B cell (primary cell): ENCODE data around the gene SF3B5. TPM values are rescaled to one million over a fixed set of nuclear protein-coding genes. Genes with fewer than 3 reads are reported as not detected.

Source experiments
- ATAC-seq: fragments of 200-7000 bp; cut with Tn5 transposase; one replicate; pipeline ENCODE4 v1.10.0; 2021; ENCODE audit warnings: low read depth, mild to moderate bottlenecking, moderate number of reproducible peaks, moderate library complexity
- CTCF ChIA-PET: fragments of 350-600 bp; sonication (Branson Sonifier 250); formaldehyde crosslinking; loops from one replicate; lab custom pipeline; 2021; ENCODE audit warnings: antibody characterized with exemption, inconsistent platforms; lab: Charles Lee
- POLR2A ChIA-PET: fragments of 350-600 bp; sonication (Branson Sonifier 250); formaldehyde crosslinking; loops from one replicate; lab custom pipeline; 2021; ENCODE audit warnings: antibody characterized with exemption; lab: Charles Lee
- DNase-seq: peaks from one replicate; pipeline ENCODE4 v3.0.0; 2013
- H2AFZ ChIP-seq: 2 replicates; pipeline ENCODE4 v1.6.1; 2012; ENCODE audit warnings: mild to moderate bottlenecking, low read depth, low read length; ENCODE audit not compliant: insufficient read depth, poor library complexity, severe bottlenecking
- H3K27ac ChIP-seq, 2 donors: 1 replicate in 1 of 2; 2 replicates in 1 of 2; pipeline ENCODE4 v1.5.1; 2012 to 2013; ENCODE audit warnings: low read length in 2 of 2, mild to moderate bottlenecking in 2 of 2, moderate library complexity in 1 of 2
- H3K27me3 ChIP-seq, 4 experiments: fragments of 200-600 bp in 1 of 4; sonication (generic) in 1 of 4; replicated peaks in 1 of 4; 1 replicate in 2 of 4; 2 replicates in 2 of 4; pipeline versions ENCODE4 v1.6.1 to v1.7.0; 2013 to 2016; ENCODE audit warnings: low read length in 3 of 4, mild to moderate bottlenecking in 2 of 4, mixed read lengths in 1 of 4, moderate library complexity in 1 of 4; ENCODE audit not compliant: insufficient read depth in 4 of 4, control insufficient read depth in 3 of 4; ENCODE audit errors: control extremely low read depth in 1 of 4
- H3K36me3 ChIP-seq, 2 experiments: replicated peaks in 1 of 2; 1 replicate in 1 of 2; 2 replicates in 1 of 2; pipeline versions ENCODE4 v1.6.1 to v1.7.1; 2013; ENCODE audit warnings: low read length in 1 of 2; ENCODE audit not compliant: insufficient read depth in 2 of 2, control insufficient read depth in 1 of 2; ENCODE audit errors: control extremely low read depth in 1 of 2, extremely low read depth in 1 of 2
- H3K4me1 ChIP-seq, 2 donors: fragments of 200-600 bp in 1 of 2; sonication (generic) in 1 of 2; 1 replicate in 1 of 2; 2 replicates in 1 of 2; pipeline versions ENCODE4 v1.5.1 to v1.6.1; 2013 to 2017; ENCODE audit warnings: low read length in 2 of 2; ENCODE audit not compliant: control insufficient read depth in 2 of 2, insufficient read depth in 2 of 2
- H3K4me2 ChIP-seq: replicated peaks from 2 replicates; pipeline ENCODE3; 2012; ENCODE audit warnings: mild to moderate bottlenecking, low read depth, low read length; ENCODE audit not compliant: poor library complexity, severe bottlenecking
- H3K4me3 ChIP-seq, 5 experiments: fragments of 200-600 bp in 1 of 5; sonication (generic) in 1 of 5; 1 replicate in 3 of 5; 2 replicates in 2 of 5; pipeline versions ENCODE4 v1.5.1 to v1.7.0; 2011 to 2016; ENCODE audit warnings: low read length in 4 of 5, mild to moderate bottlenecking in 4 of 5, low read depth in 2 of 5, control low read depth in 1 of 5, moderate library complexity in 1 of 5; ENCODE audit not compliant: insufficient read depth in 1 of 5; ENCODE audit errors: control extremely low read depth in 1 of 5, extremely low read depth in 1 of 5
- H3K79me2 ChIP-seq: fragments of 200-600 bp; sonication (generic); one replicate; pipeline ENCODE4 v1.6.0; 2016; ENCODE audit warnings: low read length; ENCODE audit not compliant: control insufficient read depth, insufficient read depth
- H3K9ac ChIP-seq: fragments of 200-600 bp; sonication (generic); 2 replicates; pipeline ENCODE4 v1.6.1; 2017; ENCODE audit warnings: mild to moderate bottlenecking, low read length, moderate library complexity
- H3K9me3 ChIP-seq, 3 donors: one replicate each; pipeline versions ENCODE4 v1.6.1 to v1.7.1; 2013; ENCODE audit warnings: low read length in 2 of 3; ENCODE audit not compliant: control insufficient read depth in 2 of 3, insufficient read depth in 1 of 3; ENCODE audit errors: control extremely low read depth in 1 of 3
- H4K20me1 ChIP-seq: 2 replicates; pipeline ENCODE4 v1.6.0; 2012; ENCODE audit warnings: mild to moderate bottlenecking, low read length; ENCODE audit not compliant: insufficient read depth, control insufficient read depth, poor library complexity, severe bottlenecking
- H3K27ac Mint-ChIP-seq: one replicate; pipeline ENCODE4 v1.8.0; 2021; ENCODE audit warnings: mixed read lengths
- H3K27me3 Mint-ChIP-seq: one replicate; pipeline ENCODE4 v1.8.0; 2021; ENCODE audit warnings: mixed read lengths
- H3K4me1 Mint-ChIP-seq: one replicate; pipeline ENCODE4 v1.8.0; 2021; ENCODE audit warnings: mixed read lengths
- H3K4me3 Mint-ChIP-seq: one replicate; pipeline ENCODE4 v1.8.0; 2021; ENCODE audit warnings: mixed read lengths
- H3K9me3 Mint-ChIP-seq: one replicate; pipeline ENCODE4 v1.8.0; 2022; ENCODE audit warnings: mixed read lengths; ENCODE audit not compliant: insufficient read depth
- EZH2 ChIP-seq: IDR thresholded peaks from 2 replicates; pipeline ENCODE4 v1.6.1; 2012; ENCODE audit warnings: borderline replicate concordance, low read depth, mild to moderate bottlenecking, moderate library complexity, low read length; ENCODE audit not compliant: insufficient read depth, poor library complexity, severe bottlenecking
- WGBS: methylation state at CpG from one replicate; pipeline ENCODE4 v1.1.5; 2013; ENCODE audit warnings: missing lambda C conversion rate; ENCODE audit not compliant: insufficient coverage; 5-methylcytosine and 5-hydroxymethylcytosine counted together
- intact Hi-C: fragments of 100-400 bp; cut with micrococcal nuclease; formaldehyde crosslinking; loops from one replicate; pipeline ENCODE4 v1.10.0; 2022
- polyA plus RNA-seq: library from polyadenylated mRNA; depleted of rRNA; stranded (reverse); fragments of >200 nt; gene quantifications from 2 replicates; pipeline ENCODE4 v1.2.3, GENCODE V29; 2012
- total RNA-seq, 2 donors: library from RNA; stranded (reverse); fragments of 120-200 nt in 1 of 2; gene quantifications; 1 replicate in 1 of 2; 2 replicates in 1 of 2; pipeline versions ENCODE4 v1.2.3 to v1.2.4, GENCODE V29; 2013 to 2022
- TF ChIP-seq, protein P1 (sequence below): fragments of 200-600 bp; IDR thresholded peaks from one replicate; pipeline ENCODE4 v1.8.0; 2022; ENCODE audit warnings: antibody characterized with exemption, mild to moderate bottlenecking

The SF3B5 gene
- total and polyA plus RNA-seq, 2 donors (not counting 1 experiment from before 2014, with no cell fraction given) = 111 to 360 TPM

- intact Hi-C loops = loop anchor here (2.0 to 10.0 kb wide), 3 partner anchors 46 to 1110 kb away; partner anchors contain the start of gene STX11
- H4K20me1 ChIP-seq = no peaks in the 10 kb centered on the region
- H3K4me2 ChIP-seq = no peak overlapping the region
- Mint-ChIP-seq H3K4me1 (no peaks in the 10 kb centered on the region), H3K27ac (no peak overlapping the region), H3K4me3 (no peak overlapping the region), H3K27me3 (no peaks in the 10 kb centered on the region), H3K9me3 (no peaks in the 10 kb centered on the region)
- ChIA-PET POLR2A (no interaction called here), CTCF (interaction anchor here (0.8 to 5.4 kb wide), 16 partner anchors 9 to 386 kb away, joined by 3 to 98 read pairs (median 6); partner anchors contain the start of gene SF3B5)
- H2AFZ ChIP-seq = no peak overlapping the region
- no peak for DNase-seq
- no peak overlapping the region for H3K9ac ChIP-seq
- TF ChIP-seq, protein P1, sequence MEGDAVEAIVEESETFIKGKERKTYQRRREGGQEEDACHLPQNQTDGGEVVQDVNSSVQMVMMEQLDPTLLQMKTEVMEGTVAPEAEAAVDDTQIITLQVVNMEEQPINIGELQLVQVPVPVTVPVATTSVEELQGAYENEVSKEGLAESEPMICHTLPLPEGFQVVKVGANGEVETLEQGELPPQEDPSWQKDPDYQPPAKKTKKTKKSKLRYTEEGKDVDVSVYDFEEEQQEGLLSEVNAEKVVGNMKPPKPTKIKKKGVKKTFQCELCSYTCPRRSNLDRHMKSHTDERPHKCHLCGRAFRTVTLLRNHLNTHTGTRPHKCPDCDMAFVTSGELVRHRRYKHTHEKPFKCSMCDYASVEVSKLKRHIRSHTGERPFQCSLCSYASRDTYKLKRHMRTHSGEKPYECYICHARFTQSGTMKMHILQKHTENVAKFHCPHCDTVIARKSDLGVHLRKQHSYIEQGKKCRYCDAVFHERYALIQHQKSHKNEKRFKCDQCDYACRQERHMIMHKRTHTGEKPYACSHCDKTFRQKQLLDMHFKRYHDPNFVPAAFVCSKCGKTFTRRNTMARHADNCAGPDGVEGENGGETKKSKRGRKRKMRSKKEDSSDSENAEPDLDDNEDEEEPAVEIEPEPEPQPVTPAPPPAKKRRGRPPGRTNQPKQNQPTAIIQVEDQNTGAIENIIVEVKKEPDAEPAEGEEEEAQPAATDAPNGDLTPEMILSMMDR = no peak
- TF ChIP-seq EZH2 = no peak
- H3K4me1 ChIP-seq = no peaks in the 10 kb centered on the region
- H3K27ac ChIP-seq = no peak overlapping the region
- H3K79me2 ChIP-seq = no peaks in the 10 kb centered on the region
- H3K9me3 ChIP-seq = no peaks in the 10 kb centered on the region
- ATAC-seq = no peak
- no peaks in the 10 kb centered on the region for H3K36me3 ChIP-seq
- H3K27me3 ChIP-seq = no peaks in the 10 kb centered on the region
- no peak overlapping the region for H3K4me3 ChIP-seq
- no CpG with 5 or more reads among the region's 4 CpGs for WGBS
Measured at GRCh38 chr6:144104488-144104887, 9.1 kb upstream of the SF3B5 start.

DNA sequence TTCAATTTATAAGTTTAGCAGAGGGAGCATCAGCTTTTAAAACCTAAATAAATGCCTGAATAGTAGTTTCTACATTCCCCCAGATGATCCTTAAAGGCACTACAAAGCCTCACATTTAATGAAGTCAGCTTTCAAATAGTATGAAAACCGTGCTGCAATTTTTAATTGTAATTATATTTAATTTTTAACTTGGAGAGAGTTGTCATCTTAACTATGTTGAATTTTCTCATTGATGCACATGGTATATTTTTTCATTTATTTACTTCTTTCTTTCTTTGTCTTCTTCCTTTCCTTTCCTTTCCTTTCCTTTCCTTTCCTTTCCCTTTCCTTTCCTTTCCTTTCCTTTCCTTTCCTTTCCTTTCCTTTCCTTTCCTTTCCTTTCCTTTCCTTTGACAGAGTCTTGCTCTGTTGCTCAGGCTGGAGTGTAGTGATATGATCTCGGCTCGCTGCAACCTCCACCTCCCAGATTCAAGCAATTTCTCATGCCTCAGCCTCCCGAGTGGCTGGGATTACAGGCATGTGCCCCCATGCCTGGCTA, 7.7 kb upstream of the SF3B5 start:
- POLR2A ChIA-PET = no interaction called here
- Histone ChIP-seq H3K4me3 (no peak overlapping the region), H3K9ac (no peak overlapping the region), H3K27me3 (no peaks in the 10 kb centered on the region), H3K9me3 (no peaks in the 10 kb centered on the region), H3K79me2 (no peaks in the 10 kb centered on the region), H3K4me1 (no peaks in the 10 kb centered on the region), H3K4me2 (no peak overlapping the region), H4K20me1 (no peaks in the 10 kb centered on the region), H3K36me3 (no peaks in the 10 kb centered on the region), H2AFZ (no peak overlapping the region), H3K27ac (no peak overlapping the region)
- TF ChIP-seq EZH2 = no peak
- TF ChIP-seq, protein P1 = no peak
- Mint-ChIP-seq H3K27ac (no peak overlapping the region), H3K4me1 (no peaks in the 10 kb centered on the region), H3K9me3 (no peaks in the 10 kb centered on the region), H3K4me3 (no peak overlapping the region), H3K27me3 (no peaks in the 10 kb centered on the region)
- DNase-seq = no peak
- no peak for ATAC-seq
- CTCF ChIA-PET = interaction anchor here (0.7 to 3.0 kb wide), 8 partner anchors 11 to 546 kb away, joined by 3 to 18 read pairs (median 3); no protein-coding TSS in a partner anchor
- intact Hi-C loops = loop anchor here (10.0 kb wide), 1 partner anchor 1112 kb away; no protein-coding TSS in a partner anchor
- no CpG with 5 or more reads among the region's 4 CpGs for WGBS
